HG02610 (cell line): ENCODE measurements around the gene KIF16B.

Experiments used
- ATAC-seq: cut with Tn5 transposase; IDR thresholded peaks from one replicate; pipeline ENCODE4 v1.9.1; 2021; ENCODE audit warnings: mild to moderate bottlenecking, moderate library complexity; ENCODE audit not compliant: unreplicated experiment

Gene KIF16B

DNA sequence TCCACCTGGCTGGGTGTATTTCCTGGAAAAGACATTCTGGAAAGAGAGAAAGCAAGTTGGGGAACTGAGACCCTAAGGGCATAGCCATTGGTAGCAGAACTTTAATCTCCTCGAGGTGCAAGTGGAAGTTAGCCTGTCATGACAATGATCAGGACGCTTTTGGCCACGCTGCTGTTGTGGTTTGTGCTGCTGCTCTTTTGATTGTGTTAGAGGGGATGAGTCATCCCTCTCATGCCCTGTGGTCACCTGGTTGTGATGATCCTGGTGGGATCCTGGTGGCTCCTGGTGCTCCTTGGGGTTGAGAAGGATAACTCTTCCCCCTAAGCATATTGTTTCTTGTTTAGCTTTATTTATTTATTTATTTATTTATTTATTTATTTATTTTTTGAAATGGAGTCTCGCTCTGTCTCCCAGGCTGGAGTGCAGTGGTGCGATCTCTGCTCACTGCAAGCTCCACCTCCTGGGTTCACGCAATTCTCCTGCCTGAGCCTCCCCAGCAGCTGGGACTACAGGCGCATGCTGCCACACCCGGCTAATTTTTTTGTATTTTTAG is 350.3 kb downstream of the KIF16B start:
- no peak for ATAC-seq
